NCI-H1417 (cell line): ENCODE results near the gene EMC1.
A peak's percentile ranks its signal among the peaks of the same experiment; 100 is the strongest.
"Not testable (repeated sequence)": the region's sequence is repeated elsewhere in the genome, so short reads cannot be mapped to it uniquely, and the experiment has no call there.

Experiments used
- DNase-seq, 3 experiments: peaks; one replicate each; lab custom pipeline; 2025; lab: John Stamatoyannopoulos, UW

Gene EMC1

GRCh38 chr1:19190468-19190867 is 60.9 kb downstream of the EMC1 start:
- no peak for DNase-seq

- DNase-seq = no peak
These were observed 62.1 kb downstream of the EMC1 start for GRCh38 chr1:19189270-19189669.

GRCh38 chr1:19187852-19188251 is 63.5 kb downstream of the EMC1 start:
- no peak for DNase-seq

DNA sequence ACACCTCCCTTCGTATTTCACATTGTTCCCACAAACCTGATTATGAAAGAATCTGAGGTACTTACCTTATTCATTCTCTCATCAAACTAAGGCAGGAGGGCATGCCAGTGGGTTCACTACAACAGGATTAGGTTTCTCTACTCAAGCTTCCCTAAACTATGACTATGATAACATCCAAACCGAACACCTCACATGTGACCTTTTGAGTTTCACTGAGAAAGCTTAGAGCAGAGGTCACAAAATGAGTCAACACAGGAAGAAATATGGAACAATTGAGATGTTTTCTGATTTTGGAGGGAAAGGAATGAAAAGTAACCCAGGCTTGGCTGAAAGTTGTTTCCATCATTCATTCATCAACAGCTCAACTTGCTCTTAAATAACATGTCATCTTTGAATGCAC is 65.3 kb downstream of the EMC1 start:
- no peak for DNase-seq

DNA sequence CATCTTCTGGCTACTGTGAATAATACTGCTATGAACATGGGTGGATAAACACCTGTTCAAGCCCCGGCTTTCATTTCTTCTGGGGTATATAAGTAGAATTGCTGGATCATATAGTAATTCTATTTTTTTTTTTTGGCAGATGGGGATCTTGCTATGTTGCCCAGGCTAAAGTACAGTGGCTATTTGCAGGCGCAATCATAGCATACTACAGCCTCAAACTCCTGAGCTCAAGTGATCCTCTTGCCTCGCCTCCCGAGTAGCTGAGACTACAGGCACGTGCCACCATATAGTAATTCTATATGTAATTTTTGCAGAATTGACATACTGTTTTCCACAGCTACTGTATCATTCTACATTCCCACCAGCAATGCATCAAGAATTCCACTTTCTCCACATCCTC is 69.1 kb downstream of the EMC1 start:
- DNase-seq = no peak

DNA sequence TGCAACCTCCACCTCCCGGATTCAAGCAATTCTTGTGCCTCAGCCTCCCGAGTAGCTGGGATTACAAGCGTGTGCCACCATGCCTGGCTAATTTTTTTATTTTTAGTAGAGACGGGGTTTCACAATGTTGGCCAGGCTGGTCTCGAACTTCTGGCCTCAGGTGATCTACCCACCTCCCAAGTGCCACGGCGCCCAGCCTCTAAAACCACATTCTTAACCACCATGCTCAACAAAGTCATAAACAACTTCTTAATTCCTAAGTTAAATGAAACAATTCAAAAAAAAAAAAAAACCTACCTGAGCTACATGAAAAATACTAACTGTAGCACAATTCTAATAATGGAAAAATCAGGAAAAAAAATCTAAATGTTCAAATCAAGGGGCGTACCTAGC is 71.1 kb downstream of the EMC1 start:
- not testable (repeated sequence) for DNase-seq

DNA sequence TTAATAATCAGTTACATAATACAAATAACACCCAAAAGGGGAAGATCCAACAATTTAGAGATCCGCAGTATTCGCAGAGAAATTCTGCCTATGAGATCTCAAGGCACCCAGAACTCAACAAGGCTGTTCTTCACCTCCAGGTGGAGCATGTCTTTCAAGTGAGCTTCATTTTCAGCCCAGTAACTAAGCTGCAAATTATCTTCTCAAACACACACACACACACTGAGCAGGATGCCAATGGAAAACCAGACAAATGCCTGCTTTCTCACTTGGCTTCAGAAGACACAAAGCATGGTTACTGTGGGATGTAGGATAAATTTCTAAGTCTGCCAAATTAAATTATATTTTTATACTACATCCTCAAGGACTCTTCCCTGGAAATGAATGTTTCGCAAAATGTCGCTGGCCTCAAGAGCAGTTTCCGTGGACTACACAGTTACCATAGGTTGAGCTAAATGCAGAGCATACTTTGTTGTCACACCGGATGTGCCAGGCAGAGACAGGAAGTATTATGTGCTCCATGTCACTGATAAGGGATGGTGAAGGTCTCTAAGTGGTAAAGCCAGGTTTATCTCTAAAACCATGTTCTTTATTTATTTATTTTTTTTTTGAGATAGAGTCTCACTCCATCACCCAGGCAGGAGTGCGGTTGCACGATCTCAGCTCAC is 71.6 kb downstream of the EMC1 start:
- peak in 2 of 3 experiments; percentile 7 to 29 for DNase-seq

GRCh38 chr1:19178734-19179398 is 72.5 kb downstream of the EMC1 start:
- DNase-seq = no peak

DNA sequence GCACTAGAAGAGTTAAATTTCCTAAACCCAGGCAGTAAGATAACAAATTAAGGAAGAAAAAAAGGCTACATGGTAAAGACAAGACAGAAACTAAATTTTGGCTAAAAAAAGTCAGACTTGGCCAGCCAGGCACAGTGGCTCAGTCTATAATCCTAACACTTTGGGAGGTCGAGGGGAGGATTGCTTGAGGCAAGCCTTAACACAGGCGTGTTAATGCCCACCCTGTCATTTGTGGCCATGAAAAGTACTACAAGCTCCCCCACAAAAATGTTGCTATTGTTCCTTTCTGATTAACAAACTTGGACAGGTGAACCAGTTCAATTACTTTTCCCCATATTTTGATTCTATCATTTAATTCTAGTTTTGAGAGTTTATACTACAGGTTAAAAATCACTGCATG is 73.5 kb downstream of the EMC1 start:
- no peak for DNase-seq

DNA sequence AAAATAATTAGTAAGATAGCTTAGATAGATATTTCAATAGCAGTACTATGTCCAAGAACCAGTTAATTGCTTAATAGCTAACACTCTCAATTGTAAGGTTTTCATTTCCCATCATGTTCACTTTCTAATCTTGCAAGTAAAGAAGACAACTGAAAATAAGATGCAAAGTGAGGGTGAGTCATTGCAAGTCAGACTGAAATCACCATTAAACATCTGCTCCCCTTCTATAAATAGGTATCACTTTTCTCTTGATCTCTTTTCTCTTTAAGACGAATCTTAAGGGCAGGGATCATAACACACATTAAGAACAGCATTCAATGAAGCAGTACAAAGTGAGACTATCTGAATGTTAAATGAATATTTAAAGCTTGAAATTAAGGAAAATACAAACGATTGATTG is 81.7 kb downstream of the EMC1 start:
- DNase-seq = no peak

GRCh38 chr1:19167140-19167539 is 84.2 kb downstream of the EMC1 start:
- no peak for DNase-seq

- no peak for DNase-seq
These were observed 85.3 kb downstream of the EMC1 start for GRCh38 chr1:19166066-19166465.
